ENCODE data around the gene ESPL1.

GRCh38 chr12:53224061-53224896 lies 43.8 kb upstream of the ESPL1 start:
- TF ChIP-seq CTCF (conservative IDR thresholded peaks at IDR 0.05) (no peak), ZFX (IDR thresholded peaks at IDR 0.05) (no peak)
